Glomerular visceral epithelial cell (primary cell): ENCODE results near the gene ST7L.
"Not testable (repeated sequence)": the region's sequence is repeated elsewhere in the genome, so short reads cannot be mapped to it uniquely, and the experiment has no call there.

Experiments used
- DNase-seq: peaks from one replicate; pipeline ENCODE4 v3.0.0-alpha.2; 2016; ENCODE audit errors: extremely low spot score

ST7L gene, protein sequence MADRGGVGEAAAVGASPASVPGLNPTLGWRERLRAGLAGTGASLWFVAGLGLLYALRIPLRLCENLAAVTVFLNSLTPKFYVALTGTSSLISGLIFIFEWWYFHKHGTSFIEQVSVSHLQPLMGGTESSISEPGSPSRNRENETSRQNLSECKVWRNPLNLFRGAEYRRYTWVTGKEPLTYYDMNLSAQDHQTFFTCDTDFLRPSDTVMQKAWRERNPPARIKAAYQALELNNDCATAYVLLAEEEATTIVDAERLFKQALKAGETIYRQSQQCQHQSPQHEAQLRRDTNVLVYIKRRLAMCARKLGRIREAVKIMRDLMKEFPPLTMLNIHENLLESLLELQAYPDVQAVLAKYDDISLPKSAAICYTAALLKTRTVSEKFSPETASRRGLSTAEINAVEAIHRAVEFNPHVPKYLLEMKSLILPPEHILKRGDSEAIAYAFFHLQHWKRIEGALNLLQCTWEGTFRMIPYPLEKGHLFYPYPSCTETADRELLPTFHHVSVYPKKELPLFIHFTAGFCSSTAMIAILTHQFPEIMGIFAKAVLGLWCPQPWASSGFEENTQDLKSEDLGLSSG

DNA sequence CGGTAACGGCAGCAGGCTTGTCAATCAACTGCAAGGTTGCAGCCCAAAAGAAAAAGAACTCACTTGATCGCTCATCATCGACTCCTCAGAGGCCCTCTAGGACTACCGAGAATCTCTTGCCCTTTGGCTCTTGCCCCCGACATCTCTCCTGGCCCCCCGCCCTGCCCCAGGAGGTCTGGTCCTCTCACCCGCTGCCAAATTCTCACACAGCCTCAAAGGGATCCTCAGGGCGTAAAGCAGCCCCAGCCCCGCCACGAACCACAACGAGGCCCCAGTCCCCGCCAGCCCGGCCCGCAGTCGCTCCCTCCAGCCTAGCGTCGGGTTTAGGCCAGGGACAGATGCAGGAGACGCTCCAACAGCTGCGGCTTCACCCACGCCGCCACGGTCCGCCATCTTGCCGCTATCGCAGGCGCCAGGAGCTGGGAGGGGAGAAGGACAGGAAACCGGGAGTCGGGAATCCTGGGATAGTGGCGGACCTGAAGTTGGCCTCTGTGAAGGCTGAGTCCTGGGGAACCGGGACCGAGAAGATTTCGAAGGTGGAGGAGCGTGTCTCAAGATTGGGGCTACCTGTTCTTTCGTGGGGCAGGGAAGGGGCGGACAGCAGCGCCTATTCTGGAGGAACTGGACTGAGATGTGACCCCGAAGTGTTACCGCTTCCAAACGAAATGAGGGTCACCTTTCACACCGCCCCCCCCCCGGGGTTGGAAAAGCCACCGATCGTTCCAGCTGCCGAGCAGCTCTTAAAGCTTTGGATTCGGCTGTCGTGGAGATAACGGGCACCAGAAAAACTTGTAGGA is at the start of gene ST7L:
Gene ST7L, minus strand, starts transcription at position 421 of the 797 bp plus-strand sequence. Its CDS starts 28 bp downstream, at position 393.
- DNase-seq: peak; percentile 69

- no peak for DNase-seq
Observed at GRCh38 chr1:112666946-112667345, 48.0 kb upstream of the ST7L start.

- no peak for DNase-seq
Observed at GRCh38 chr1:112665857-112666256, 46.9 kb upstream of the ST7L start.

DNA sequence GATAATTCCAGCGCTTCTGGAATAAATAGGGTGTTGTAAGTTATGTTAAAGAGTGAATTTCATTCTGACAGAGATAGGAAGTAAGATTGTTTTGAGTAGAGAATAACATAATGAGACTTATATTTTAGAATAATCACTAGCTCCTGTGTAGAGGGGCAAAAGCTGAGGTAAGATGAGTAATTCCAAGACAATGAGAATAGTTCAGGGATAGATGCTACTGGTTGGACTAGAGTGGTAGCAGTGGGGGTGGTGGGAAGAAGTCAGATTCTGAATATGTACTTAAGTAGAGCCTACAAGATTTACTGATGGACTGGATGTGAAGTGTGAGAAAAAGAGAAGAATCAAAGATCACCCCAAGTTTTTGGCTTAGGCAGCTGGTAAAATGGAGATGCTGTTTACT is 32.3 kb upstream of the ST7L start:
- no peak for DNase-seq

- DNase-seq: no peak
Observed at GRCh38 chr1:112646225-112646624, 27.3 kb upstream of the ST7L start.

DNA sequence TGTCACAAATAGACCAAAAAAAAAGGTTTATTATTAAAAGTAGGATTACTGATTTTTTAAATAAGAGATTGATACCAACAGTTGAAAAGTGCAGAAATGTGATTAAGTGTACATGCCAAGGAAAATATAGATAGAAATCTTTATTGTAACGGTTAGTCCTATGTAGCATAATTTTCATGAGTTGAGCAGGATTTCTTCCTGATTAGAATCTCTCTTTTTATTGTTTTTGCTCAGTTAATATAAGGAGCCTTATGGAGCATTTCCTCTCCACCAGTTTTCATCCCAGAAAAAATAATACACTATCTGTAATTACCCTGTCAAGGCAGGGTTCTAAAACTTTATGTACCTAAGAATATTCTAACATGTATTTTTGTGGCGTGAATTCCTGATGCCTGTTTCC is 24.1 kb upstream of the ST7L start:
- DNase-seq: no peak

GRCh38 chr1:112640437-112640836 is 21.5 kb upstream of the ST7L start:
- not testable (repeated sequence) for DNase-seq

DNA sequence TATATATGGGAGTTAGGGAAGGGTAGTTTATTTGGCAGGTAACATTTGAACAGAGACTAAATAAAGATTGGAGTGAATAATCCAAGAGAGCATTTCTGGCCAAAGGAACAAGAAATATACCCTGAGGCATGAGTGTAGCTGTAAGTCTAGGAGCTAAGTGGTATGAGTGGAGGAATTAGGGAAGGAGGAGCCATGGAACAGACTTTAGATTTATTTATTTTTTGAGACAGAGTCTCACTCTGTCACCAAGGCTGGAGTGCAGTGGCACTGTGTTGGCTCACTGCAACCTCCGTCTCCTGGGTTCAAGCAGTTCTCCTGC is 19.1 kb upstream of the ST7L start:
- DNase-seq: no peak

- DNase-seq: no peak
Observed at GRCh38 chr1:112637254-112638109, 18.5 kb upstream of the ST7L start.

GRCh38 chr1:112636597-112637253 is 17.8 kb upstream of the ST7L start:
- DNase-seq: peak; percentile 35

DNA sequence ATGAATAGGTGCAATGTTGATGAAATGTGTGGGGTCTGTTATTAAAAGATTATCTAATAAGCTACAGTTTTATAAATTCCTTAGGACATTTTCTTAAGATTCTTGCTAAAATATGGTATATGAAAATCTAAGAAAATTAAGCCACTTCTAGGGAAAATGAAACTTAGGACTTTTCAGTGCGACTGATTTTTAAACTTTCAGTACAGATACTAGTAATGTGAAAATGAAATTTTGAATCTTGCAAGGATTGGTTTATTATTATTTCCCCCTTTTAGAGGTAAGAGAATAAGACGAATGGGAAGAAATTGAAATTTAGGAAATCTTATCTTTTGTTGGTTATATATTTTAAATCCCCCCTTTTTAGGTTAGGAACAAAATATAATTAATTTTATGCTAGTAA is 17.1 kb upstream of the ST7L start:
- DNase-seq: no peak

DNA sequence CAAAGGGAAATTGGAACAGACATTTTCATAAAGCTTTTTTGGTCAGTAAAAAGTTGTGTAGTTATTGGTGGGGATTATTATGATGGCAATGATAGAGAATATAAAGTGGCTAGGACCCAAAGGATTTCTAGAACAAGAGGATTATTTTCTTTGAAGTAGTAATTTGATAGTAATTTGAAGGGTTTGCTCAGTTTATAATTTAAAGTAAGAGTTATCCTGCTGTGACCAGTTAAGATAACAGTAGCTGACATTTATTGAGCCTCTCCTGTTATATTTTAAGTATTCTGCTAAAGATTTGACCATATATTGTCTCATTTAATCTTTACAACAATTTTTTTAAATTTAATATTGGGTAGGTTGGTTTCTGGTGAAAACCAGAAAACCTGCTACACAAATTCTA is 15.4 kb upstream of the ST7L start:
- no peak for DNase-seq

GRCh38 chr1:112633628-112634027 is 14.7 kb upstream of the ST7L start:
- no peak for DNase-seq

DNA sequence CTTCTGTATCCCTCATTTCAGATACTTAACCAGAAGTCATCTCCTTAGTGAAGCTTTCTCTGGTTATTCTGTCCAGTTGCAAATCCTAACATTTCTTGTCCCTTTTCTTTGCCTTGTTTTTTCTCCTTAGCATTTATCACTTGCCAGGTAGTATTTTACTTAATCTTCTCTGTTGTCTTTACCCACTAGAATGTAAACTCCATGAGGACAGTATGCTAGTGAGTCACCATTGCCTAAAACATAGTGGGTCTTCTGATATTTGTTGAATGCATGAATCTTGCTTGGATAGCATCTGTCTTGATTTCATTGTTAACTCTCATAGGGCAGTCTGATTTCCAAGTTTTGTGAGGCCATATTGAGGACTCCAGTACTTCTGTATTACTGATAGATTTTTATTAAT is 10.3 kb upstream of the ST7L start:
- DNase-seq: no peak

DNA sequence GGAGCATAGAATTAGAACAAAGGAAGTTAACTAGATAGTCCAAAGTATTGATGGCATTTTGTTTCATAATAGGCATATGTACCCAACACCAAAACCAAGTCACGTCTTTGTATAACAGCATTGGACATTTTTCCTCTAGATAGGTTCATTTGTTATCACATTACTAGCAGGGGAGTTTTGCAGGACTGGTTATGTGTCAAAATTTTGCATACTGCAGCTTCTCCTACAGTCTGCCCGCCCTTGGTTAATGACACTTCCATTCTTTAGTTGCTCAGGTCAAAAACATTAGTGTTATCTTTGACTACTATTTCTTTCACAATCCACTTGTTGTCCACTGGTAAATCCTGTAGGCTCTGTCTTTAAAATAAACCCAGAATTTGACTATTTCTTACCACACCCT is 9.6 kb upstream of the ST7L start:
- no peak for DNase-seq

DNA sequence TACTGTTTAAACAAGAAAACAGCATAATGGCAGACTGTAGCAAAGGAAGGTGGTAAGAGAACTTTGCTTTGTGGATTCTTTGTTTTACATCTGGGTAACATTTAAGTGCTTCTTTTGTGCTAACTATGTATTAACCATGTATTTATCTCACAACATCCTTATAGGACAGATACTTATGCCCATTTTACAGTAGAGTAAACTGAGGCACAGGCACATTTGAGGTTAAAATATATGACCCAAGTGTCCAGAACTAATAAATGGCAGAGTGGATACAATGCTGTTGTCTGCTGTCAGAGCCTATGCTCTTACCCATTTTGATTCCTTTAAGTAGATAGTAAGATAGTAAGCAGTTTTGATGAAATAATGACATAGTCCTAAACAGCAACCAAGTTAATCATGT is 7.9 kb upstream of the ST7L start:
- no peak for DNase-seq

DNA sequence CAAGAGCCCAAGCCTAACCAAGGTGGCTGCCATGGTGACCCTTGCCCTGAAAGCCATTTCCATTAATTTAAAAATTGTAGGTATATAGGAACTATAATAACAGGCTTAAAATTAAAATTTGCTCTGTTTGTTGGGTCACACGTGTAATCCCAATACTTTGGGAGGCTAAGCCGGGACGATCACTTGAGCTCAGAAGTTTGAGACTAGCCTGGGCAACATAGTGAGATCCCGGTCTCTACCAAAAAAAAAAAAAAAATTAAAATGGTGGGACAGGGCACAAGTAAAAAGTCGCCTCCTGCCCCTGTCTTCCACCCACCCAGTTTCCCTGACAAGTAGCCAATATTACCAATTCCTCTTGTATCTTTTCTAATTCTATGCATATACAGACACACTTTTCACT is 7.3 kb upstream of the ST7L start:
- no peak for DNase-seq

DNA sequence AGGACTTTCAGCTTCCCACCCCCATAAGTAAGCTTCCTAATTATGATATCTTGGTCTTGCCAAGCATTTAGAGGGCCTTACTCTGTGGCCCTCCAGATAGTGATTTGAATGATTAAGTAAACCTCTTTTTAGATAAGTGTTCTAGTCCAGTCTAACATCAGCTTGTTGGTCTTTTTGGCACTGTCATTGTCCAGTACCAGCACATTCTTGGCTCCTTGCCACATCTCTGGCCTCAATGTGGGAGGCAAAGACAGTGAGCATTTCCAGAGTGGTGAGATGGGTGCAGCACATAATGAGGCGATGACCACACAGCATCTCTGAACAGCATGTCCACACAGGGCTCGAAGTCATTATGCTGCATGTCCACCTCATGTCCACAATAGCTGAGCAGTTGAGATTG is 6.8 kb upstream of the ST7L start:
- peak; percentile 64 for DNase-seq

GRCh38 chr1:112624493-112624892 is 5.6 kb upstream of the ST7L start:
- not testable (repeated sequence) for DNase-seq

DNA sequence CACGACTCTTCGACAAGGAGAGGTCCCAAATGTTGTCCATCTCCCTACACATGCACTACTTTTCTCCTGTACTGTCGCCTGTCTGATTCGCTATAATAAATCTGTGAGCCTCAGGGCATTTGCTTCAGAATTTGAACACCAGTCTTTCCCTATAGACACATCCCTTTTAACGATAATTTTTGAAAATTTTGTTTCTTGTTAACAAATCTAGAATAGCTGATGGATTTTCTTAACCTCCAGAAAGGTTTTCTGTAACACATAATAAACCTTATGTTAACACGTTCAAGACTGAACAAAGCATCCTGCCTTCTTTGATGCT is 1.4 kb upstream of the ST7L start:
- no peak for DNase-seq

DNA sequence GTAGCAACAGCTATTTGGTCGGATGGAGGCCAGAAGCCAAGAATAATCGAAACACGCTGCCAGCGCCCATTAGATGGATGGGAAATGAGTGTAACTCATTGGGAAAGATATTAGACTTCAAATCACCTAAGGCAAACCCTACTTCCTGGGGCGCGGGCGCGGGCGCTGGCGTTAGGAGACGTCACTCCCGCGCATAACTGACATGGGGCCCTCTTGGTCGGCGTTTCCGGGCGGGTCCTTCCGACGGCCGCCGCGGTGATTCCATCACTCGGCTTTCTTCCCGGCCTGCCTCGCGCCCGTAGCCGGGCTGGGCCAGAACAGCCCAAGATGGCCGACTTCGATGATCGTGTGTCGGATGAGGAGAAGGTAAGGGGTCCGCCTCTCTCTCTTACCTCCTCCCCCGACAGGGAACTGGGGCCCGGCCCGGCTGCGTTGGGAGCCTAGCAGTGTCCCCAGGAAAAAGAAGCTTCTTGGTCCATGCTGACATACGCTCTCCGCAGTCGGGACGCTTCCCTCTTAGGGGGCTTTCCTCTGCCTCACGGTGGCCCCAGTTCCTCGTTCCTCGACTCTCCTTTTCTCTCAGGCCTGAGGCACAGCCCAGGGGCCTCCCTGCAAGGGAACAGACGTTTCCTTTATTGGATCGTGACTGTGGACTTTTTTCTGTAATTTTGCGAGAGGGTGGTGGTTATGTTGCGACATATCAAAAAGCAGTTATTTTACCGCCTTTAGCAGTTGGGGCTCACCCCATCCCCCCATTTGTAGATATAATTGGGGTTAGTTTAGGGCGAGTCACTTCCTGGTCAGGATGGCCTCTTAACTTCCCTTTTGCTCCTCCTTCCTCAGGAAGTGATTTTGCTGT is 806 bp upstream of the ST7L start, which contains the start of gene CAPZA1:
Gene CAPZA1, plus strand, starts transcription at position 315 of the 859 bp plus-strand sequence. Its CDS starts 13 bp downstream, at position 328.
- peak; percentile 92 for DNase-seq
